ENCODE results near the gene TMPRSS11A.

DNA sequence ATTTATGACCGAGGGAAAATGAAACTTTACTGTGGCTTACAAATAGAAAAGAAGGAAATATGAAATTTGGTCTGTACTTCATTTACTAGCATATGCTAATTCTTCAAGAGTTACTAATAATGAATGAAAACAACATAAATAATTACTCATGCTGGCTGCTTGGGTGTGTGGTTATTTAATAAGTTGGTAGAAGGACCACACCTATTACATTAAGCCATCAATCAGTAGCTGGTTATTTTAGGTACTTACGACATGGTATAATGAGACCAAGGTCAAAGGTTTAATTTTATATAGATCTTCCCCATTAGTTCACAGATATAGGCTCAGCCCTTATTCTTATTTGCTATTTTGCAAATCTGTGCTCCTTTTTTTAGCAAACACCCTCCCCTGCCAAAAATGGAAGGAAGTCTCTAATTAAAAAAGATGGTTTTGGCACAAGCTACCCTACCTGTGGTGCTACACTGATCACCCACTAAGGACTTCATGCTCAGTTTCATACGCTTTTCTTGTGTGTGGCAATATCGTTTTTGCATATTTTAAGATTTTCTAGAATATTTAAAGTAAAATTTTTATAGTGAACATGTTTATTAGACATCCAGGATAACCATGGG is 93.6 kb downstream of the TMPRSS11A start:
- TF ChIP-seq, protein P1, sequence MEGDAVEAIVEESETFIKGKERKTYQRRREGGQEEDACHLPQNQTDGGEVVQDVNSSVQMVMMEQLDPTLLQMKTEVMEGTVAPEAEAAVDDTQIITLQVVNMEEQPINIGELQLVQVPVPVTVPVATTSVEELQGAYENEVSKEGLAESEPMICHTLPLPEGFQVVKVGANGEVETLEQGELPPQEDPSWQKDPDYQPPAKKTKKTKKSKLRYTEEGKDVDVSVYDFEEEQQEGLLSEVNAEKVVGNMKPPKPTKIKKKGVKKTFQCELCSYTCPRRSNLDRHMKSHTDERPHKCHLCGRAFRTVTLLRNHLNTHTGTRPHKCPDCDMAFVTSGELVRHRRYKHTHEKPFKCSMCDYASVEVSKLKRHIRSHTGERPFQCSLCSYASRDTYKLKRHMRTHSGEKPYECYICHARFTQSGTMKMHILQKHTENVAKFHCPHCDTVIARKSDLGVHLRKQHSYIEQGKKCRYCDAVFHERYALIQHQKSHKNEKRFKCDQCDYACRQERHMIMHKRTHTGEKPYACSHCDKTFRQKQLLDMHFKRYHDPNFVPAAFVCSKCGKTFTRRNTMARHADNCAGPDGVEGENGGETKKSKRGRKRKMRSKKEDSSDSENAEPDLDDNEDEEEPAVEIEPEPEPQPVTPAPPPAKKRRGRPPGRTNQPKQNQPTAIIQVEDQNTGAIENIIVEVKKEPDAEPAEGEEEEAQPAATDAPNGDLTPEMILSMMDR (optimal IDR thresholded peaks at IDR 0.05 in 1 of 3, IDR thresholded peaks at IDR 0.05 in 1 of 3, conservative IDR thresholded peaks at IDR 0.05 in 1 of 3; ENCODE audit: extremely low read depth in 1 of 3, insufficient read depth in 2 of 3, low read length in 3 of 3), result no peak
- no peak for TF ChIP-seq EZH2 (IDR thresholded peaks at IDR 0.05; ENCODE audit: low read length)

Measured in keratinocyte (primary cell).